NCI-H2107 (cell line): ENCODE data around the gene PTRH2.
"Not testable (repeated sequence)": the region's sequence is repeated elsewhere in the genome, so short reads cannot be mapped to it uniquely, and the experiment has no call there.

Experiments
- DNase-seq: peaks from one replicate; lab custom pipeline; 2025; lab: John Stamatoyannopoulos, UW

The PTRH2 gene

GRCh38 chr17:59707149-59707970, at the start of gene PTRH2, which contains the start of gene VMP1:
Gene PTRH2 (minus strand): TSS chr17:59707430. CDS start chr17:59697978, 9,452 bp downstream.
Gene VMP1 (plus strand): TSS chr17:59707654. CDS start chr17:59731447, 23,793 bp downstream.
- DNase-seq, result peak; percentile 97

DNA sequence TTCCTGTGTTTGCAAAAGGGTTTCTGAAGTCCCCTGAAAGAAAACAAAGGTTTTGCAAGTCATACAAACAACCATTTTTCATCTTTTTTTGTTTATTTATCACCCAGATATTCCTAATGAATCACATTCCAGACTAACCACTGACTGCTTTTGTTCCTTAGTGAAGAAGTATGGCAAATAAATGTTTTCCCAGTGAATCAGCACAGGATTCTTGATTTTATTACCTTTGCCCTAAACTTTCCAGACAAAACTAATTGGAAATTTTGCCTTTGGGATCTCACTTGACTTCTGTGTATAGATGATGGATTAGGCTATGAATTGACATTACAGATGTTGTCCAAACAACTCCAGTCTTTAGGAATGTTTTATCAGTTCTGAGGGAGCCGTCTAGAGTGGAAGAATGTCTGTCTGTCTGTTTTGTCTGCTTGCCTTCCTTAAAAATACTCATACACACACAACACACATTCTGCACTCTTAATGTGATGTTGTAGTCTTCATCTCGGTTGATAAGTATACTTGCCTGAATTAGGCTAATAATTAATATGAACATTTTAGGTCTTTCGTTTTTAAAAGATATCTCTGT, 49.1 kb upstream of the PTRH2 start:
- no peak for DNase-seq

DNA sequence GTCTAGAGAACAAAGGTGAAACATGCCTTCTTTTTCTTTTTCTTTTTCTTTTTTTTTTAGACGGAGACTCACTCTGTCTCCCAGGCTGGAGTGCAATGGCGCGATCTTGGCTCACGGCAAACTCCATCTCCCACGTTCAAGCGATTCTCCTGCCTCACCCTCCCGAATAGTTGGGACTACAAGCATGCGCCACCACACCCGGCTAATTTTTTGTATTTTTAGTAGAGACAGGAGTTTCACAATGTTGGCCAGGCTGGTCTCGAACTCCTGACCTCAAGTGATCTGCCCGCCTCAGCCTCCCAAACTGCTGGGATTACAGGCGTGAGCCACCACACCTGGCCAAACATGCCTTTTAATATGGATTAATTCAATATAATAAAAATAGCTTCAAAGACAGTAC, 47.8 kb upstream of the PTRH2 start:
- DNase-seq, result not testable (repeated sequence)

GRCh38 chr17:59754552-59754951, 47.3 kb upstream of the PTRH2 start:
- no peak for DNase-seq

DNA sequence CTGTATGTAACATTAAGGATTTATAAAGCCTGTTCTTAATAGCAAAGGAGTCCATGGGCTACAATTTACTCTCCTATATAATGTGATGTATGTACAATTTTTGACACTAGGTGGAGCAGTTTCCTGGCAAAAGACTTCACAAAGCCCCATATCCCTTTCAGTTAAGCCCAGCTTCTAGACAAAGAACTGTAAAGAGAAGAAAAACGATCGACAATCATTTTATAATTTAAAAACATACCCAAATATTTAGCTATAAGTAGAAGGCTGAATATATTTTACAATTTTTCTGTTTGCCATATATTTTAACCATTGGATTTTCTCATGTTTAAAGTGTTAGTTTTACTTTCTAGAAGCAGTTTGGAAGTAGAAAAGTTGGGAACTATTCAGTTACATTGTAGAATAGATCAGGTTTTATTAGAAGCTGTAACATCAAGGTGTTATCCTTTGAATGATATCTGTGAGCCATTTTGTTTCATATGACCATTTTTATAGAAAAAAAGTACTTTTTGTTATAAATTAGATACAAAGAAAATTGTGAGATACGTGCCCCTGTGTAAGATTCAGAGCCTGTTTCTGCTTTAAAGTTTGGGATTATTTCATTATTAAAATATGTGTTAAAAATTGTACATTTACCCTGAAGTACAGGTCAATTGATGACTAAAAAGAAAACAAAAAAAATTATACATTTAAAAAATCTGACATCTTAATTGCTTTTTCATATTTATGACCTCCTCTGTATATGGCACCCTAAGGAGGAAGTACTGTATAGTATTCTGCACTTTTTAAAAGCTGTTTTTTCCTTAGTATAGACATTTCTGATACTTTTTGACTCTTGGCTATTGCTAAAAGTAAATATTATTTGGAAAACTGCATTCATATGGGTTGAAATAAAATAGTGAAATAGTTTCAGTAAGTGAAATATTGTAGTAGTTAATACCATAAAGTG, 46.6 kb upstream of the PTRH2 start:
- peak; percentile 51 for DNase-seq

- DNase-seq, result no peak
Measured at GRCh38 chr17:59752922-59753321, 45.7 kb upstream of the PTRH2 start.

DNA sequence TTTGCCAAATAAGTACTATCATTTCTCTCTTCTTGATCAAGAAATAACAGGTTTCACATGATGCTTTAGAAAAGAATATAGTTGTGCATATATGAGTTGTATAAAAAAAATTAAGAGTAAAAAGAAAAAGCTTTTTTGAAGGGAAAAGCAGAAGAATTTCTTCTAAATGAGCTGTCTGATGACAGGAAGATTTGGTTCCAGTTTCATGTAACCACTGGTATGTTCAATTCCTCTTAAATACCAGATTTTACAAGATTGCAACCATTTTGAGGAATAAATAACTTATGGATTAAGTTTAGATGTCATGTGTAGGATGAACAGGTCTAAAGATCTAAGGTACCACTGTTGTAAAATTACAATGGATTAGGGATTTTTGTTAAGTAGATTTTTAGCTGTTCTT, 45.2 kb upstream of the PTRH2 start:
- no peak for DNase-seq

DNA sequence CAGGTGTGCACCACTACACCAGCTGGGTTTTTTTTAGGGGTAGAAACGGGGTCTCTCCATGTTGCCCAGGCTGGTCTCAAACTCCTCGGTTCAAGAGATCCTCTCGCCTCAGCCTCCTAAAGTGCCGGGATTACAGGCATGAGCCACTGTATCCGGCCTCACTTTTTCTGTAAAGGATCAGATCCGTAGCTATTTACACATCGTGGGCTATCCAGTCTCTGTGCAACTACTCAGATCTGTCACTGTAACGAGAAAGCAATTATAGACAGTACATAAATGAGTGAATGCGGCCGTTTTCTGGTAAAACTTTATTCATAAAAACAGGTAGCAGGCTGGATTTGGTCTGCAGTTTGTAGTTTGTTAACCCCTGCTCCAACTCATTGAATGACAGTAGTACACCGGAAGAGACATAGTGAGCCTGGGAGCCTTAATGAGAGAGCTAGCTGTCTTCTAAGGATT, 44.8 kb upstream of the PTRH2 start:
- no peak for DNase-seq

- DNase-seq, result no peak
Measured at GRCh38 chr17:59748591-59748990, 41.4 kb upstream of the PTRH2 start.

DNA sequence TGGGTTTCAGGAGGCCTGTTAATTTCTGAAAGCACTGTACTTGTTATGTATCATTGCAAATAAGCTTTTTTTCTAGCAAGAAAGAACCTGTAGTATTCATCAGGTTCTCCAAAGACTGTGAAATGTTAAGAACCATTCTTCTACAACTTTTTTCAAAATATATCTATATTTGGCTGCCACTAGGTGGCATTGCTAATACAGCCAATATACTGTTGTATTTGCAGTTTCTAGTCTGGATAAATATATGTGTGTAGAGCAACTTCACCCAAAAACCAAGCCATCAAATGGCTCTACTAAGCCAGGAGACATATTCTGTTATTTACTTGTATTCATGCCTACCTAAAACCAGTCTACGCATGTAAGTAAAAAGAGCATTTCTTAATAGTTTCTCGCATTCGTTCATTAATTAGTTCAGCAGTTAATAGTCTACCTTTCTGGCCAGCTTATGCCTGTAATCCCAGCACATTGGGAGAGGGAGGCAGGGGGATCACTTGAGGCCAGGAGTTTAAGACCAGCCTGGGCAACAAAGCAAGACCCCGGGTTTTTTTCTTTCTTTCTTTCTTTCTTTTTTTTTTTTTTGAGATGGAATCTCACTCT, 39.7 kb upstream of the PTRH2 start:
- no peak for DNase-seq

DNA sequence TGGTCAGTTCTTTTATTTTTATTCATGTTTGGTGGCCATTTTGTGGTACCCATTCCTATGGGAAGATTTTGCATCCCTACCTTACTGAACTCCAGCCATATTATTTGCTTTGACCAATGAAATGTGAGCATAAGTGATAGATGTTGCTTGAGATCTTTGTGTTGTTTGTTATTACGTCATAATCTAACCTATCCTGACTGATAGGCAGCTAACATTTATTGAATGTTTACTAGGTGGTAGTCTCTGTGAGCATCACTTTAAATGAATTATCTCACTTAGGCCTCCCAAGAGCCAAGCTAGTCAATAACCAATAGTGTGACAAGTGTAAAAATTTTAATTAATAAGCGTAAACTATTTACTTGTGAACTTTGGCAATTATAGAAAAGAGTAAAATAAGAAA, 37.8 kb upstream of the PTRH2 start:
- DNase-seq, result no peak

DNA sequence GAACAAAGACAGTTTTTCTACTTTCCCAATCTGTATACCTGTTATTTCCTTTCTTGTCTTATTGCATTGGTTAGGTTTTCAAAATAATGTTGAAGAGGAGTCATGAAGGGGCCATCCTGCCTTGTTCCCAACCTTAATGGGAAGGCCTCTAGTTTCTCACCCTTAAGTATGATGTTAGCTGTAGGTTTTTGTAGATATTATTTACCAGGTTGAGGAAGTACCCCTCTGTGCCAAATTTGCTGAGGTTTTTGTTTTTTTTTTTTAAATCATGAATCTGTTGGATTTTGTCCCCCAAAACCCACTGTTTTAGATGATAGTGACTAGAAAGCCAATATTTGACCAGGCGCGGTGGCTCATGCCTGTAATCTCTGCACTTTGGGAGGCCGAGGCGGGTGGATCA, 36.6 kb upstream of the PTRH2 start:
- DNase-seq, result no peak

GRCh38 chr17:59737324-59737723, 30.1 kb upstream of the PTRH2 start:
- no peak for DNase-seq

- no peak for DNase-seq
Measured at GRCh38 chr17:59734226-59734625, 27.0 kb upstream of the PTRH2 start.

DNA sequence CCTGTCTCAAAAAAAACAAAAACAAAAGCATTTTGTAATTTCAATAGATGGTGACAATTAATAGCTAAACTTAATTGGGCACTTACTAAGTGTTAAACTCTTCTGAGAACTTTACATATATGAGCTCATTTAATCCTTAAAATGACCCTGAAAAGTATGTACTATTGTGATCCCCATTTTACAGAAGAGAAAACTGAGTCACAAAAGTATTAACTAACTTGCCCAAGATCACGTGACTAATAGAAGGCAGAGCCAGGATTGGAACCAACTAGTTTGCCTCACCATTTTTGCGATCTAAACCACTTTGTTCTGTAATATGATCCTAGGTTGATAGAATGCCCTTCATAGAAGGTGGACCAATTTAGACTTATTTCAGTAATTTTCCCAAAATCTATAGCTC, 26.5 kb upstream of the PTRH2 start:
- DNase-seq, result no peak

- DNase-seq, result no peak
Measured at GRCh38 chr17:59730268-59730834, 23.1 kb upstream of the PTRH2 start.

GRCh38 chr17:59727817-59728533, 20.7 kb upstream of the PTRH2 start:
- no peak for DNase-seq

DNA sequence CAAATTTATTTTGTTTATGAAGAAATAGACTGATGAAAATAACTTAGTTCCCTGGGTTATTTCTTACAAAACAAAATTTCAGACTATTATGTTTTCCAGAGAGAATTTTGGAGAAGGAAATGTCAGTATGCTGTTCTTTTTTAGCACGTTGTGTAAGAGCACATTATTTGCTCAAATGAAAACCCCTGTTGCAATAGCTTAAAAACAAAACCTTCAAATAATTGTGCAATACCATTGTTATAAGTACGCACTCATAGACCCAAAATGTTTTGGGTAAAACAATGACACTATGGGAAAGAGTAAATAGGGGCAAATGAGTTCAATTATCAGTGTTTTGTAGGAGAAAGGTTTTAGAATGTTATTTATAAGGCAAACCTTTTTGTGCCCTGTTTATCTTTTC, 18.5 kb upstream of the PTRH2 start:
- no peak for DNase-seq

DNA sequence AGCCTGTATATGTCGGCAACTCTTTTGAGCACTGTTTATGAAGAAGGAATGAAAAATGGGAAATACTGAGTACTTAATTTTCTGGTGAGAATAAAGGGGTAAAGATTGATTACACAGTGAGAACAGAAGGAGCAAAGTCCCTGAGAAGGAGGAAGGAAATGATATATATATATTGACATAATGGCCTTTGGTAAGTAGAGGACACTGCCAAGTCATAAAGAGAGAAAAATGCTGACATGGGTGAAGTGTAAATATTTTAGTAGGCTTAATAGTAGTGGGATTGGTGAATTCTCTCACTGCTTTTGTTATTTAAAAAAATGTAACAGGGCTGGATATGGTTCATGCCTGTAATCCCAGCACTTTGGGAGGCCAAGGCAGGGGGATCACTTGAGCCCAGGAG, 16.4 kb upstream of the PTRH2 start:
- no peak for DNase-seq

DNA sequence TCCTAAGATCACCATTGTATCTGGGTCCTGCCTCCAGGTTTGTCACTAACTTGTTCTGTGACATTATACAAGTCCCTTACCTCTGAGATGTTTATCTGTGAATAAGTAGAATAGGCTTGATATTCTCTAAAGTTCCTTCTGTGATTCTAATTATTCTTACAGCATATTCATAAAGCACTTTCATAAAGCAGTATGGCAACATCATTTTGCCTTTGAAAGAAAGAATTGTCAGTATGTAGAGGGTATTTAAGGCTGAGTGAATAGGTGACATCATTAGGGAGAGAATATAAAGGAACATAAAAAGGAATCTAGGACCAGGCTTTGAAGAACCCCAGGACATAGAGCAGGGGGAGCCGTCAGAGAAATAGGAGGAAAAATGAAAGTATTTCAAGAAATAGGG, 15.8 kb upstream of the PTRH2 start:
- no peak for DNase-seq

GRCh38 chr17:59722623-59723022, 15.4 kb upstream of the PTRH2 start:
- no peak for DNase-seq
